NCI-H1105 (cell line): ENCODE results near the gene HDLBP.

ENCODE experiments used
- DNase-seq: peaks from one replicate; lab custom pipeline; 2025; lab: John Stamatoyannopoulos, UW

HDLBP gene, protein sequence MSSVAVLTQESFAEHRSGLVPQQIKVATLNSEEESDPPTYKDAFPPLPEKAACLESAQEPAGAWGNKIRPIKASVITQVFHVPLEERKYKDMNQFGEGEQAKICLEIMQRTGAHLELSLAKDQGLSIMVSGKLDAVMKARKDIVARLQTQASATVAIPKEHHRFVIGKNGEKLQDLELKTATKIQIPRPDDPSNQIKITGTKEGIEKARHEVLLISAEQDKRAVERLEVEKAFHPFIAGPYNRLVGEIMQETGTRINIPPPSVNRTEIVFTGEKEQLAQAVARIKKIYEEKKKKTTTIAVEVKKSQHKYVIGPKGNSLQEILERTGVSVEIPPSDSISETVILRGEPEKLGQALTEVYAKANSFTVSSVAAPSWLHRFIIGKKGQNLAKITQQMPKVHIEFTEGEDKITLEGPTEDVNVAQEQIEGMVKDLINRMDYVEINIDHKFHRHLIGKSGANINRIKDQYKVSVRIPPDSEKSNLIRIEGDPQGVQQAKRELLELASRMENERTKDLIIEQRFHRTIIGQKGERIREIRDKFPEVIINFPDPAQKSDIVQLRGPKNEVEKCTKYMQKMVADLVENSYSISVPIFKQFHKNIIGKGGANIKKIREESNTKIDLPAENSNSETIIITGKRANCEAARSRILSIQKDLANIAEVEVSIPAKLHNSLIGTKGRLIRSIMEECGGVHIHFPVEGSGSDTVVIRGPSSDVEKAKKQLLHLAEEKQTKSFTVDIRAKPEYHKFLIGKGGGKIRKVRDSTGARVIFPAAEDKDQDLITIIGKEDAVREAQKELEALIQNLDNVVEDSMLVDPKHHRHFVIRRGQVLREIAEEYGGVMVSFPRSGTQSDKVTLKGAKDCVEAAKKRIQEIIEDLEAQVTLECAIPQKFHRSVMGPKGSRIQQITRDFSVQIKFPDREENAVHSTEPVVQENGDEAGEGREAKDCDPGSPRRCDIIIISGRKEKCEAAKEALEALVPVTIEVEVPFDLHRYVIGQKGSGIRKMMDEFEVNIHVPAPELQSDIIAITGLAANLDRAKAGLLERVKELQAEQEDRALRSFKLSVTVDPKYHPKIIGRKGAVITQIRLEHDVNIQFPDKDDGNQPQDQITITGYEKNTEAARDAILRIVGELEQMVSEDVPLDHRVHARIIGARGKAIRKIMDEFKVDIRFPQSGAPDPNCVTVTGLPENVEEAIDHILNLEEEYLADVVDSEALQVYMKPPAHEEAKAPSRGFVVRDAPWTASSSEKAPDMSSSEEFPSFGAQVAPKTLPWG (N-terminal part only)

DNA sequence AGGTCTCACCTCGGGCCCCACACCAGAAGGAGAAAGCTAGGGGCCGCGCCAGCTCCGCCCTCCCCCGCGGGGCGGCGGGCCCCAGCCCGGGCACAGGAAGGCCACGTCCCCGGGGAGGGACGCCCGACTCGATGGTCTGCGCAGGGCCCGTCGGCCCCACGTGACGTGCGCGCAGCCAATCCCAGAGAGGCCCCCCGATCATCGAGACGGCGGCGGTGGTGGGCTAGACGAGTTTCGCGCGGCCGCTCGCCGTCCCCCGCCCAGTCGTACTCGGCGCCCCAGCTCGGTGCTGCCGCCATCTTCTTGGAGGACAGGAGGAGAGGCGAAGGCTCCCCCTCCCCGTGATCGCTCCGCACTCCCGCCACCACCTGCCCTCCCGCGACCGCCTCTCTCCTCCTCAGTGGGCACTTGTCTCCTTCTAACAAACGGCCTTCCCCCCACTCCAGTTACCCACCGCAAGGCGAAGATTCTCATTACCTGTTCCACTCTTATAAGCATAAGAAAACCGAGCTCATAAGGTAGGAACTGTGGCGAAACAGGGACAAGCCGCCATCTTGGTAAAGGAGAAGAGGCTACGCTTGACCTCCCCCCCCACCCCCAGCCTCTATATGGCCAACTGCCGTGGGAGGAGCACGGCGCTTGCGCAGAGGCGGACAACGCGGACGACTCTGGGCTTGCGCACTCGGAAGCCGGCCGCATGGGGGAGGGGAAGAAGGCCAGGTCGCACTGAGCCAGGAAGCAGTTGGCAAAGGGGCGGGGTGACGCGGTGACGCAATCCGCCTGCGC lies at the start of gene HDLBP:
Gene HDLBP (minus strand): TSS at position 580 of the 786 bp plus-strand sequence. CDS start 48,803 bp downstream, outside the sequence.
- peak; percentile 94 for DNase-seq

DNA sequence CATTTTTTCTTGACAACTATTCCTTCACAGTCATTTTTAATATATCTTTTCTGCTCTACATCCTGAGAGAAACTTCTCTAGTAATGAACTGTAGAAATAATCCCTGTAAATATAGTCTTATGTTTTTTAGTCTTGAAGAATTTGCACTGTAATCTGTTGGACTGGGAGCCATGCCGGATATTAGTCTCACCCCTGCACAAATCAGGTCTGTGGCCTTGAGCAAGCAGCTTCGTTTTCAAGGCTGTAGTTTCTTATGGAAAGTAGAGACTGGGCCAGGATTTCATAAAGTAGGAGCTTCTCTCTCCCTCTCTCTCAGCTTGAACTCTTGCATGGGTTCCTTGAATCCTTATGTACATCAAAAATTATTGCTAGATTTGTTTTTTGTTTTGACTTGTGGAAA lies 49.3 kb upstream of the HDLBP start:
- DNase-seq: no peak

DNA sequence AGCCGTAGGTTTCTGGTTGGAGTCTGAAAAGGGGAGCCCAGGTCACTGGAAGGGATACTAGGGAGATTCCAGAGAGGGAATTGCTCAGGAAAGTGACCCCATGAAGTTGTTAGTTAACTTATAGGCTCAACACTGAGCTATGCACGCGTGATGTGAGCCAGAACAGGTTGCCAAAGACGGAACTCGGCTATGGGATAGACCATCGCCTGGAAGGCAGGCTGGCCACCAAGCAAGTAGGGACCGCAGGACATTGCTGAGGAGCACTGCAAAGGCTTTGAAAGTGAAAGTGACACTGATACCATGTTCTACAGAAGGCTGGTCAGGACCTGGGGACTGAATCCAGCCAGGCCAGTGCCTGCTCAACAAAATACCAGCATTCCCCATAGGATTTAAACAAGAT lies 48.0 kb upstream of the HDLBP start:
- no peak for DNase-seq

DNA sequence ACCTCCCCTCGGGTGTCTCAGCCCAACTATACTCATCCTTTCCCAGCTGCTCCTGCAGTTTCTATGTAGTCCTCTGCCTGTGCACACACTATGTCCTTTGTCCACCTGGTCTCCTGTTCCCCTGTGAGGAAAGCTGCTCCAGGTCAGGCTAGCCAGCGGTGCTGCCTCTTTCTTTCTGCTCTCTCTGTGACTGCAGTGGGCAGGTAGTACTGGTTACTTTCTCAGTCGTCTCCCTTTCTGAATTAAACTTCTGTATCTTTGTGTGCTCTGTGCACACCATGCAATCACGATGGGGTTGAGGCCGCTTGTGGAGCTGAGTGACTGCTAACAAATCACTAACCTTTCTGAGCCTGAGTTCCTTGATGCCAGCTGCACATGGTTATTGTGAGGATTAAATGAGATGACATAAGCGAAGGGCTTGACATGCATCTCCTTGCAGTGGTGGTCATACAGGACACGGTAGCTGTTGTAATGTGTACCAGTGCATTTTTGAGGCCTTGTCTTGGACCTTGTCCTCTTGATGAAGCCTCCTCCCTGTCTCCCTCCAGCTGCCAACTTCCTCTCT lies 44.1 kb upstream of the HDLBP start:
- no peak for DNase-seq

DNA sequence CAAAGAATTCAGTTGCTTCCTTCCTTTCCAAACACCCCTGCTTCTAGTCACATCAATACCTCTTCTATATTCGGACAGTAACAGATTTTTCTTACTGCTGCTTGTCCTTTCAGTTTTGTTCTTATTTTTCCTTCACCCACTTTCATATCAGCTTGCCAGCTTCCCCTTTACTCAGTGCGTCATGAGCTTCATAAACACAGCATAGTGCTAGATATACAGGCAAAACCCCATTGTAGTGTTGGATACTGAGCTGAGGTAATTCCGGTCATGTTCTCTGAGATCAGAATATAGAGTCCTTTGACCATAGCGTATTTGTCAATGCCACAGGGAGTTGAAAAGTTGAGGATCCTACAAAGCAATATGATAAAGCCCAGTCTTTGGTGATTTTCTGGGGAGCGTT lies 43.0 kb upstream of the HDLBP start:
- no peak for DNase-seq

DNA sequence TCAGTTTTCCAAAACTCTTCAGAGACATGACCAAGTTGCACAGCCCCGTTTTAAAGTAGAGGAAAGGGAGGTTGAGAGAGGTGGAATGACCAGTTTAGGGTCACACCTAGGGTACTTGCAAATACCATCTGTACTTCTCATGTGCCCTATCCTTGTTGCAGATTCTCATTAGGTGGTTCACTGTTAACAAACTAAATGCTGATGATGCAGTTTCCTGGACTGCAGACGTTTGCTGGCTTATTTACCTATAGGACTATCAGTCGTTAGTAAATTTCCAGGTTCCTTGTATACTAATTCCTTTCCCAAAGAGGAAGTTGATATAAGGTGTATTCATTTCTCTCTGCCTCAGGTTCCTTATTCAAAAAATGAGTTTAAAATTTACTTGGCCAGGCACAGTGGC lies 42.1 kb upstream of the HDLBP start:
- no peak for DNase-seq

DNA sequence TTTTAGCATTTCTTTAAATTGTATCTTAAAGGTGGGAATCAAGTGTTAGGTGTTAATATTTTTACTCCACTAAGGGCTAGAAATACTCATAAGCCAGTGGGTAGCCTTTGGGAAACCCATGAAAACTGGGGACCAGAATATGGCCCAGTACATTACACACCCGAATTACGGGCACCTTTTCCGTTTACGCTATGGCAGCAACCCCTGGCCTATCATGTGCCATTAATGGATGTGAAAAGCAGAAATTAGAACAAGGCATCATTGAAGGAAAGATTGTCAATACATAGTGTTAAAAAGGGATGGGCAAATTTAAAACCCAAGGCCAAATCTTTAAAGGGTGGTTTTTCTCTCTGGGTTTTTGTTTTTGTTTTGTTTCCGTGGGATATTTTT lies 41.4 kb upstream of the HDLBP start:
- DNase-seq: no peak

DNA sequence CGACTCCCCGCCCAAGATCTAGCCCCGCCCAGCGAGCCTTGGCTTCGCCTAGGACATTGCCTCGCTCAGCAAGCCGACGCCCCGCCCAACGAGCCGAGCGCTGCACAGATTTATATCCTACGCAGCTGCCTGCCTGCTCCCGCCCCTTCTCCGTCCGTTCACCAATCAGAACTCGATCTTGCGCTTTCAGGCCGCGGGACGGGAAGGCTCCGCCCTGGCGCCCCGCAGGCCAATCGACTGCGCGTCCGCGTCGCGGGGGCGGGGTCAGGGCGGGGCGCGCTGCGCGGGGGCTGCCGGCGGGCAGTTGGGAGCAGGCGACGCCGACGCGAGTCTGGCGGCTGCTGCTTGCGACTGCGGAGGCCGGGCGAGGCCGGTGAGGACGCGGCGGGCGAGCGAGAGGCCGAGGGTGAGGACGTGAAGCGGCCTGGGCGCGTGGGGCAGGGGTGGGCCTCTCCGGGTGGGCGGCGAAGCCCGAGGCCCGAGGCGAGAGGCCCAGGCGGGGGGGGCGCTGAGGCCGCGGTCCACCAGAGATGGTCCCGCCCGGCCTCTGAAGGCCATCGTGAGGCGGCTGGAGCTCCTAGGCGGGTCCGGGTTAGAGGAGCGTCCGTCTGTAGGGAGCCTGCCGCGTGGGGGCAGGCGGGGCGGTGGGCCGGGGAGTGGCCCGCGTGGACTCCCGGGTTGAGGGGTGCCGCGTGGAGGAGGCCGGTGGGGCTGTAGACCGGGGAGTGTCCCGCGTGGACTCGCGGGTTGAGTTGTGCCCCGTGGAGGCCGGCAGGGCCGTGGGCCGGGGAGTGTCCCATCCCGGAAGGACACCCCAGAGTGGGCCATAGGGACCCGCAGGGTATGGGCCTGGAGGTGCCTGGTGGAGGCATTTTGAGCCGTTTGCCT lies 40.8 kb upstream of the HDLBP start, which contains the start of gene FARP2:
Gene FARP2 (plus strand): TSS at position 303 of the 888 bp plus-strand sequence. CDS start 16,823 bp downstream, outside the sequence.
- DNase-seq: peak; percentile 97

DNA sequence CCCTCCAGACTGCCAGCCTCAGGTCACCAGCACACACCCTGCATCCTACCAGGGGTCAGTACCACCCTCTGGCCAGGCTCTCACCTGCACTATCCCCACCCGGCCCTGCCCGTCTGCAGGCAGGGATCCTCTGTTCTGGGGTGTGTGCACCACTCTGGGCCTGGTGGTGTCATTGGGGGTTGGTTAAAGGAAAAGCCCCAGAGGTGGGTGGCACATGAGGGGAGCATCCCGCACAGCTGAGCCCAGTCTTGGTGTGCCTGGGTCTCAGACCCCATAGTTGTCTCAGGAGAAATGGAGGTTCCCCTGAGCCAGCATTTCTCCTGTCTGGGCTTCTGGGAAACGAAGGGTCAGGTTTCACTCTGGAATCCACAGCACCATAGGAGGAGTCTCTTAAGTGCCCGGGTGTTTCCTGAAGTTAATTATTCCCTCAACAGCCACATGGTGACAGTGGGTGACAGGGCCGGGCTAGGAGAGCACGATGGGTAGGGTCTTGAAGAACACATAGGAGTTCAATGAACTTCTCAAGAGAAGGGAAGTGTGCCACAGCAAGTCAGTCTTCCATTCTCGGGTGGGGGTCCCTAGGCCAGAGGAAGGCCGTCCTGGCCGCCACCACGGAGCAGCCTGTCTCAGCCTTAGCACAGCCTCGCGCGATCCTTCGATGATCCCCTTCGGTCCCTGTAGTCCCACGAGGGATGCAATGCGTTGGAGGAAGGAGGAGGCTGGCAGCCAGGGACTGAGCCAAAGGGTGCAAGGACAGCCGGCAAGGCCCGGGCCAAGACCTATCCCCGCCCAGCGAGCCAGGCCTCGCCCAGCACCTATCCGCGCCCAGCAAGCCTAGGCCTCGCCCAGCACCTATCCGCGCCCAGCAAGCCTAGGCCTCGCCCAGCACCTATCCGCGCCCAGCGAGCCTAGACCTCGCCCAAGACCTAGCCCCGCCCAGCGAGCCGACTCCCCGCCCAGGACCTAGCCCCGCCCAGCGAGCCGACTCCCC lies 39.5 kb upstream of the HDLBP start:
- peak; percentile 75 for DNase-seq

DNA sequence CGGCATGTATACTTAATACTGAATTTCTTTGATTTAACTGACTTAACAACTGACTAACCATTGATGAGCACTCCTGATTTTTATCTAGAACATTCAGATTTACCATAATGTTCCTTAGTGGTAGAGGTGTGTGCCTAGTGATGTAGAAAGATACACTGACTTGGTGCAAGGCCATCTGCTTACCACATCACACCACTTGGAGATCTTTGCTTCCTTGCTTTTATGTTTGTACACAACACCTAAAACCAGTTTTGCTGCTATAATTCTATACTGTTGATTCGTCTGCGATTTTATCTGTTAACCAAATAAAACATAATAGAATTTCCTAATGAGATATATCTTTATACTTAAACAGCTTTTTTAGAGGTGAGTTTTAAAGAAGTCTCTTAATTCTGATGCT lies 36.8 kb upstream of the HDLBP start:
- DNase-seq: no peak

DNA sequence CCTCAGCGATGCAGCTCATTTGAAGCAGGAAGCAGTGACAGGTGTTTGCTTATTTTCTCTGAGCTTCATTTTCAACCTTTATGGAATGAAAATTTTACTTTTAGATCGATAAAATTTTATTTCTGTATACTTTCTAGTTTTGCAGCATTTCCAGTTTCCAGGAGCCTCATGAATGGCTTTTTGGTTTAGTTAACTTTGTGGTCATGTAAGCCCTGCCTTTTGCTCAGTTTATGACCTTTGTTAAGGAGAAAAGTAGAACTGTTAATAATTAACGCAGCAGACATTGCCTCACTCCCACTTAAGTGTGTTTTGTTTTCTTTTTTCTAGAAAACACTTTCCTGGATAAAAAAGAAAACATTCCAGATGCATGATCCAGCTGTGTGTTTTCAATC lies 36.2 kb upstream of the HDLBP start:
- no peak for DNase-seq

DNA sequence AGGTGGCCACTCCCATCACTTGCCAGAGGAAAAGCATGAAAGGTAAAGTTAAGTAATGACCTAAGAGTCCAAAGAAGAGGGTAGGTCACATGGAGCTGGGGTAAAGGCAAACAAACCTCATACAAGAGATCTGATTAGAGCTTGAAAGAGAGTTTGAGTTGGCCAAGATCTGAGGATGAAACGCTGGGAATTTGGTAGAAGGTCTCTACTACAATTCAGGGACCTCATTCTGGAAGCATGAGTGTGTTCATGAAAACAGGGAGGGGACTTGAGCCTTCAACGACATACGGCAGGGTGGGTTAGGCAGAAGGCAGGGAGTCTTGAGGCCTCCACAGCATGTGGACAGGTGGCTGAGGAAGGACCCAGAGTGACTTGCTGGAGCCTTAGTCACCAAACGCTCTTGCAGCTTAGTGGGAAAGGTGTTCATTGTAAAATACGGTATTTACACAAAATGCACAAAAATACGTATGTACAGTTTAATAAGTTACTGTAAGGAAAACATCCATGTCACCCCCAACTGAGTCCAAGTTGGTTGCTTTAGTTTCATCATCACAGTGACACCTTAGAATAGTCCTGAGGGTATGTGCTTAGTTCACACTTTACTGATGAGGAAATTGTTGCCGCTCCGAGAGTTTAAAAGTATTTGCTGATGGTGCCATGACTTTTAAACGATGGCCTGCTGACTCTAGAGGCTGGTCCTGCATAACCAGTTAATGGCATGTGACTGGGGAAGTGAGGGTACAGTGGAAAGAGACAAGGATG lies 35.6 kb upstream of the HDLBP start:
- no peak for DNase-seq

DNA sequence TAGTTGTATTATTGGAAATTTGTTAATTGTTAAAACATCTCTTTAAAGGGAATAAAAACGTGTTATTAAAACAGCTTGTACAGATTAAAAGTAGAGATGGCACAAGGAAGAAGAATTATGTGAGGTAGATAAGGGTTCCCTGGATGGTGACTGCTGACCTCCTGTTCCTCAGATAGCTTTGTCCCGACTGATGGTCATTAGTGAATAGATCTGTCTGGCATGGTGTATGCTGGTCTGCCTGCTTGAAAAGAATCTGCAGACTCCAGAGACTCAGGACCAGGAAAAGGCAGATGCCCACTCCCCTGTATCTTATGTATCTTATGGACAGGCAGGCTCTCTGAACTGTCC lies 35.0 kb upstream of the HDLBP start:
- no peak for DNase-seq

DNA sequence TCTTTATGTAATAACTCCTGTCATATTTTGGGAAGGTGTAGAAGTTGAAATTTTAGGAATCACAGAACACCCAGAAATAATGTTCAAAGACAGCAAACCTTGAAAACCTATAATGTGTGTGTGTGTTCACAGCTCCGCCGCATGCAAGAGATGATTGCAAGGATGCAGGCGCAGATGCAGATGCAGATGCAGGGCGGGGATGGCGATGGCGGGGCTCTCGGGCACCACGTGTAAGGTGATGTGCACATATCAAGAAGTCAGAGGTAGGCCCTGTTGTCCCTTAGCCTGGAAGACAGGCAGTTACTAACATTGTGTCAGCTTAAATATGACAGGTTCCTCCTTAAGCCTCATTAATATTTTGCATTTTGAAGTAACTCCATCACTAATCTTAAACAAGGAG lies 34.5 kb upstream of the HDLBP start:
- DNase-seq: no peak

DNA sequence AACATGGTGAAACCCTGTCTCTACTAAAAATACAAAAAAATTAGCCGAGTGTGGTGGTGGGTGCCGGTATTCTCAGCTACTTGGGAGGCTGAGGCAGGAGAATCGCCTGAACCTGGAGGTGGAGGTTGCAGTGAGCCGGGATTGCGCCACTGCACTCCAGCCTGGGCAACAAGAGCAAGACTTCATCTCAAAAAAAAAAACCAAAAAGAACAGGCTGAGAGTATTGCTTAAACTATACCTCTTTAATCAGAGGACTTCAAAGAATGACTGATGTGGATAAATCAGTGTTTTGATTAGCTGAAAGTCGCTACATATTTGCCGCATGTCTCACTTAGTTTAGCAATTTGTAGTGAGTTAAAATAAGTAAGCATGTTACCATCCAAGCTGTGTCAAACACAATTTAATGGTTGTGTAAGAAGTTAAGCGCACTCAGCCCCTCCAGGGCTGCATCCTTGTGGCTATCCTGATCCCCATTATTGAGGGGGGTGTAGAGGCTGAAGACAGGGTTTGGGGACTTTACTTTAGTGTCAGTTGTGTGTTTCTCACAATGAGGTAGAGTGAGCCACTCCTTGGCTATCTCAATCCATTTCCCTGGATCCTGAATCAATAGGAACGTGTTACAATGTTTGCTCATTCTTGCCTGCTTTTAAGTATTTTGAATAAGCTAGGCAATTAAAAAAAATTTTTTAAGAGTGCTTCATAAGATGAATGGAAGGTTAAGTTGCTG lies 29.6 kb upstream of the HDLBP start:
- no peak for DNase-seq

DNA sequence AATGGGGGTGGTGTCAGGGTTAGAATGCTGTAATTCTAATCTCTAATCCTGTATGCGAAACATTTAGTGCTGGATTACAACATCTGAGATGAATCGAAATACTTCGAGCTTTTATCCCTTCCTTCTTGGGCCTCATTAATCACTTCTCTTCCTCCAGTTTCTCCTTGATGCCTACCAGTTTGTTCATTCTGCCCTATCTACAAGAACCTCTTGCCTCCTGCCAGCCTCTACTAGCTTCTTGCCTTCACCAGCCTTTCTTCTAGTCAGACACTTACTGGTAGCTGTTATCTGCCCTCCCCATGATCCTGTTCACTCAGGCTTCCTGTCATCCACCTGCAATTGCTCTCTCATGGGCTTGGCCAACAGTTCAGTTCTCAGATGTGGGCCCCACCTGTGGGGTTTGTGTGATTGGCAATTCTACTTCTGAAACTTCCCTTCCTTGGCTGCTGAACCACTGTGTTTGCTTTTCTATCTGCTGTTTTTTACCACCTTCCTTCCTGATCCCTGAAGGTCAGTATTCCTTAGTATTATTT lies 25.2 kb upstream of the HDLBP start:
- DNase-seq: no peak
